ENCODE data around the gene HS3ST6. TPM values are rescaled to one million over a fixed set of nuclear protein-coding genes. Genes with fewer than 3 reads are reported as not detected.

HS3ST6 gene
- total and polyA plus RNA-seq, 3 donors from 2014 or later = 0.34 to 1.6 (median 0.94) TPM

- Histone ChIP-seq H3K27ac (no peak overlapping the region), H3K27me3 (no peaks in the 10 kb centered on the region), H3K9me3 (no peaks in the 10 kb centered on the region), H3K4me3 (no peak overlapping the region), H3K4me1 (no peaks in the 10 kb centered on the region), H3K36me3 (ENCODE audit: low read depth, missing control alignments) (no peaks in the 10 kb centered on the region)
- intact Hi-C loops (cut with DNase I; ENCODE audit: low total_unique reads) = no loop called here
- TF ChIP-seq POLR2A (IDR thresholded peaks at IDR 0.05) = no peak
- TF ChIP-seq, protein P1, sequence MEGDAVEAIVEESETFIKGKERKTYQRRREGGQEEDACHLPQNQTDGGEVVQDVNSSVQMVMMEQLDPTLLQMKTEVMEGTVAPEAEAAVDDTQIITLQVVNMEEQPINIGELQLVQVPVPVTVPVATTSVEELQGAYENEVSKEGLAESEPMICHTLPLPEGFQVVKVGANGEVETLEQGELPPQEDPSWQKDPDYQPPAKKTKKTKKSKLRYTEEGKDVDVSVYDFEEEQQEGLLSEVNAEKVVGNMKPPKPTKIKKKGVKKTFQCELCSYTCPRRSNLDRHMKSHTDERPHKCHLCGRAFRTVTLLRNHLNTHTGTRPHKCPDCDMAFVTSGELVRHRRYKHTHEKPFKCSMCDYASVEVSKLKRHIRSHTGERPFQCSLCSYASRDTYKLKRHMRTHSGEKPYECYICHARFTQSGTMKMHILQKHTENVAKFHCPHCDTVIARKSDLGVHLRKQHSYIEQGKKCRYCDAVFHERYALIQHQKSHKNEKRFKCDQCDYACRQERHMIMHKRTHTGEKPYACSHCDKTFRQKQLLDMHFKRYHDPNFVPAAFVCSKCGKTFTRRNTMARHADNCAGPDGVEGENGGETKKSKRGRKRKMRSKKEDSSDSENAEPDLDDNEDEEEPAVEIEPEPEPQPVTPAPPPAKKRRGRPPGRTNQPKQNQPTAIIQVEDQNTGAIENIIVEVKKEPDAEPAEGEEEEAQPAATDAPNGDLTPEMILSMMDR (IDR thresholded peaks at IDR 0.05) = no peak
- 80 to 86% methylated on average over 2 to 19 of the region's 19 CpGs for WGBS, 2 donors
- DNase-seq = no peak
Measured at GRCh38 chr16:1950559-1950958, 32.3 kb upstream of the HS3ST6 start.

DNA sequence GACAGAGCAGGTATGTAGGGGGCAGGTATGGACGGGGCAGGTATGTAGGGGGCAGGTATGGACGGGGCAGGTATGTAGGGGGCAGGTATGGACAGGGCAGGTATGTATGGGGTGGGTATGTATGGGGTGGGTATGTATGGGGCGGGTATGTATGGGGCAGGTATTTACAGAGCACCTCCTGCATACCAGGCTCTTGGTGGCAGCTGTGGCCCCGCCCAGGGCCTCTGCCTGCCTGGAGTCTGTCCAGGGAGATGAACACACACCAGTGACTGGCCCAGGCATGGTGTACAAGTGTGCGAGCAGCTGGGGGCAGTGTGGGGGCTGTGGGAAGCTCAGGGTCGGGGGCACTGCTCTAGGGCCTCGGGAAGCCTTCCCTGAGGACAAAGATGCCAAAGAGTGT lies 31.8 kb upstream of the HS3ST6 start:
- no peaks in the 10 kb centered on the region for H3K27me3 ChIP-seq
- no peak for TF ChIP-seq POLR2A (IDR thresholded peaks at IDR 0.05)
- TF ChIP-seq, protein P1 (IDR thresholded peaks at IDR 0.05) = no peak
- H3K4me1 ChIP-seq = no peaks in the 10 kb centered on the region
- H3K4me3 ChIP-seq = no peak overlapping the region
- H3K9me3 ChIP-seq = no peaks in the 10 kb centered on the region
- H3K27ac ChIP-seq = no peak overlapping the region
- H3K36me3 ChIP-seq (ENCODE audit: low read depth, missing control alignments) = no peaks in the 10 kb centered on the region
- intact Hi-C loops (cut with DNase I; ENCODE audit: low total_unique reads) = no loop called here
- 69 to 73% methylated on average over 7 of the region's 7 CpGs for WGBS, 2 donors
- no peak for DNase-seq

DNA sequence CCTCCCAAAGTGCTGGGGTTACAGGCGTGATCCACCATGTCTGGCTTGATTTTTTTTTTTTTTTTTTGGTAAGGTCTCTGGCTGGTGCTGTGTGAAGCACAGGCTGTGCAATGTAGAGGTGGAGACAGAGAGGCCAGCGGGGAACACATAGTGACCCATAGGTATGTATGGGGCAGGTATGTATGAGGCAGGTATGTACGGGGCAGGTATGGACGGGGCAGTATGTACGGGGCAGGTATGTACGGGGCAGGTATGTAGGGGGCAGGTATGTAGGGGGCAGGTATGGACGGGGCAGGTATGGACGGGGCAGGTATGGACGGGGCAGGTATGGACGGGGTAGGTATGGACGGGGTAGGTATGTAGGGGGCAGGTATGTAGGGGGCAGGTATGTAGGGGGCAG lies 31.3 kb upstream of the HS3ST6 start:
- TF ChIP-seq POLR2A (IDR thresholded peaks at IDR 0.05) = no peak
- TF ChIP-seq, protein P1 (IDR thresholded peaks at IDR 0.05) = no peak
- intact Hi-C loops (cut with DNase I; ENCODE audit: low total_unique reads) = no loop called here
- DNase-seq = no peak
- 91 to 94% methylated on average over 11 of the region's 11 CpGs for WGBS, 2 donors
- Histone ChIP-seq H3K36me3 (ENCODE audit: low read depth, missing control alignments) (no peaks in the 10 kb centered on the region), H3K9me3 (no peaks in the 10 kb centered on the region), H3K4me3 (no peak overlapping the region), H3K4me1 (no peaks in the 10 kb centered on the region), H3K27ac (no peak overlapping the region), H3K27me3 (no peaks in the 10 kb centered on the region)

- DNase-seq = no peak
- no peak overlapping the region for H3K27ac ChIP-seq
- H3K9me3 ChIP-seq = no peaks in the 10 kb centered on the region
- H3K36me3 ChIP-seq (ENCODE audit: low read depth, missing control alignments) = no peaks in the 10 kb centered on the region
- intact Hi-C loops (cut with DNase I; ENCODE audit: low total_unique reads) = no loop called here
- no peak for TF ChIP-seq POLR2A (IDR thresholded peaks at IDR 0.05)
- TF ChIP-seq, protein P1 (IDR thresholded peaks at IDR 0.05) = no peak
- H3K4me3 ChIP-seq = no peak overlapping the region
- no peaks in the 10 kb centered on the region for H3K27me3 ChIP-seq
- WGBS, 2 donors = 85 to 86% methylated on average over 9 of the region's 9 CpGs
- peaks cover 8% of the 10 kb centered on the region for H3K4me1 ChIP-seq
Measured at GRCh38 chr16:1947369-1947670, 29.1 kb upstream of the HS3ST6 start.

GRCh38 chr16:1946495-1947368 lies 28.5 kb upstream of the HS3ST6 start:
- TF ChIP-seq, protein P1 (IDR thresholded peaks at IDR 0.05) = no peak
- no peak for TF ChIP-seq POLR2A (IDR thresholded peaks at IDR 0.05)
- Histone ChIP-seq H3K9me3 (no peaks in the 10 kb centered on the region), H3K4me1 (peaks cover 14% of the 10 kb centered on the region), H3K4me3 (no peak overlapping the region), H3K27me3 (no peaks in the 10 kb centered on the region), H3K27ac (no peak overlapping the region), H3K36me3 (ENCODE audit: low read depth, missing control alignments) (no peaks in the 10 kb centered on the region)
- intact Hi-C loops (cut with DNase I; ENCODE audit: low total_unique reads) = no loop called here
- WGBS, 2 donors = 80 to 89% methylated on average over 14 to 35 of the region's 38 CpGs
- no peak for DNase-seq
